Stomach (tissue), 4 donors: Measurements from ENCODE around the gene SPEN.

Experiments used
- CTCF ChIP-seq, 7 experiments: fragments of 450-650 bp in 4 of 7; fragments of 200-600 bp in 3 of 7; sonication (generic) in 3 of 7; IDR thresholded peaks; one replicate each; pipeline ENCODE4 v1.5.1; 2016 to 2019; ENCODE audit warnings: antibody characterized with exemption in 7 of 7, control low read depth in 2 of 7, mild to moderate bottlenecking in 1 of 7
- EP300 ChIP-seq: sonication (generic); formaldehyde crosslinking; IDR thresholded peaks from one replicate; pipeline ENCODE4 v1.6.1; 2017; ENCODE audit warnings: antibody characterized with exemption
- POLR2A ChIP-seq, 4 donors: fragments of 450-650 bp; IDR thresholded peaks; one replicate each; pipeline ENCODE4 v1.6.1; 2016; ENCODE audit warnings: antibody characterized with exemption in 4 of 4, control low read depth in 2 of 4, mild to moderate bottlenecking in 1 of 4, moderate library complexity in 1 of 4
- POLR2AphosphoS5 ChIP-seq, 3 donors: sonication (generic); formaldehyde crosslinking; IDR thresholded peaks; one replicate each; pipeline ENCODE4 v1.6.1; 2016; ENCODE audit warnings: antibody characterized with exemption in 3 of 3

GRCh38 chr1:15874471-15874870 is 27.0 kb downstream of the SPEN start:
- TF ChIP-seq CTCF (IDR thresholded peaks at IDR 0.05) (no peak), POLR2A (IDR thresholded peaks at IDR 0.05) (no peak), EP300 (no peak), POLR2AphosphoS5 (IDR thresholded peaks at IDR 0.05) (no peak)
